ENCODE data around the gene ELK4.

ELK4 gene

GRCh38 chr1:205676597-205676996 is 44.8 kb upstream of the ELK4 start:
- TF ChIP-seq, protein P1, sequence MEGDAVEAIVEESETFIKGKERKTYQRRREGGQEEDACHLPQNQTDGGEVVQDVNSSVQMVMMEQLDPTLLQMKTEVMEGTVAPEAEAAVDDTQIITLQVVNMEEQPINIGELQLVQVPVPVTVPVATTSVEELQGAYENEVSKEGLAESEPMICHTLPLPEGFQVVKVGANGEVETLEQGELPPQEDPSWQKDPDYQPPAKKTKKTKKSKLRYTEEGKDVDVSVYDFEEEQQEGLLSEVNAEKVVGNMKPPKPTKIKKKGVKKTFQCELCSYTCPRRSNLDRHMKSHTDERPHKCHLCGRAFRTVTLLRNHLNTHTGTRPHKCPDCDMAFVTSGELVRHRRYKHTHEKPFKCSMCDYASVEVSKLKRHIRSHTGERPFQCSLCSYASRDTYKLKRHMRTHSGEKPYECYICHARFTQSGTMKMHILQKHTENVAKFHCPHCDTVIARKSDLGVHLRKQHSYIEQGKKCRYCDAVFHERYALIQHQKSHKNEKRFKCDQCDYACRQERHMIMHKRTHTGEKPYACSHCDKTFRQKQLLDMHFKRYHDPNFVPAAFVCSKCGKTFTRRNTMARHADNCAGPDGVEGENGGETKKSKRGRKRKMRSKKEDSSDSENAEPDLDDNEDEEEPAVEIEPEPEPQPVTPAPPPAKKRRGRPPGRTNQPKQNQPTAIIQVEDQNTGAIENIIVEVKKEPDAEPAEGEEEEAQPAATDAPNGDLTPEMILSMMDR (IDR thresholded peaks at IDR 0.05; ENCODE audit: extremely low read depth, insufficient read depth, missing control alignments), result no peak
- no peak for DNase-seq (ENCODE audit: low spot score)
- in situ Hi-C loops (cut with MboI; ENCODE audit: low pct_unique_long_range_greater_than_20kb, low sequenced_read_pairs, unreplicated experiment), result no loop called here

DNA sequence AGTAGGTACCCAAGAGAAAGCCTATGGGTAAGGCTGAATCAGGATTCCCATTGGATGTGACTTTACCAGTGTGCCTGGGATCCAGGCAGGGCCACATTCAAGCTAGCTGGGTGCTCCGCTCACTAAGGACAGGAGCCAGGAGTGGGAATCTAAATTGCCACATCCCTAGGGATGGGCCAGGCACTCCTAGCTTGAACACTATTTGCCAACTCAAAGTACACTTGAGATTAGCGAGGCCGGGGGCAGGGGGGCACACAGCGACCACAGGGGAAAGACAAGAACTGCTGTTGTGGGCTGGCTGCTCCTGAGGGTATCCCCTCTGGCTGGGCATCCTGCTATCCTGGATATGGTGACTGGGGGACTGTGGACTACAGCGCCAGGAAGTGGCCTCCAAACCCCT is 44.2 kb upstream of the ELK4 start:
- TF ChIP-seq, protein P1 (IDR thresholded peaks at IDR 0.05; ENCODE audit: extremely low read depth, insufficient read depth, missing control alignments), result no peak
- in situ Hi-C loops (cut with MboI; ENCODE audit: low pct_unique_long_range_greater_than_20kb, low sequenced_read_pairs, unreplicated experiment), result no loop called here
- no peak for DNase-seq (ENCODE audit: low spot score)

DNA sequence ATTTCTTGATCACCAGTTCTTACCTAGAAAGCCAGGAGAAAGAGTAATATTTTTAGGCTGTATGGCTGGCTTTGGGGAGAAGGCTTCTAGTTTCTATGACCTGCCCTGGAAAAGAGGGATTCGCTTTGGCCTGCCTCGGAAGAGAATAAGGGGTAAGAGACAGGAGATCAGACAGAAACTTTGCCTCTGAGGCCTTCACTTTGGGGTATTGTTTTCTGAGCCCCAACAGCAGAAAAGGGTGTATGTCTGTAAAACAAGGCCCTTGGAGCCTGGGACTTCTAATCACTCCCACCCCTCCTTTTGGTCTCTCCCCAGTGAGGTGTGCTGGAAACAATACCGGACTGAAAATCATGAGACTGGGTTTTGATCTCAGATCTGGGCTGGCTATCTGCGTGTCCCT is 43.4 kb upstream of the ELK4 start:
- DNase-seq (ENCODE audit: low spot score), result no peak
- in situ Hi-C loops (cut with MboI; ENCODE audit: low pct_unique_long_range_greater_than_20kb, low sequenced_read_pairs, unreplicated experiment), result no loop called here
- TF ChIP-seq, protein P1 (IDR thresholded peaks at IDR 0.05; ENCODE audit: extremely low read depth, insufficient read depth, missing control alignments), result no peak

DNA sequence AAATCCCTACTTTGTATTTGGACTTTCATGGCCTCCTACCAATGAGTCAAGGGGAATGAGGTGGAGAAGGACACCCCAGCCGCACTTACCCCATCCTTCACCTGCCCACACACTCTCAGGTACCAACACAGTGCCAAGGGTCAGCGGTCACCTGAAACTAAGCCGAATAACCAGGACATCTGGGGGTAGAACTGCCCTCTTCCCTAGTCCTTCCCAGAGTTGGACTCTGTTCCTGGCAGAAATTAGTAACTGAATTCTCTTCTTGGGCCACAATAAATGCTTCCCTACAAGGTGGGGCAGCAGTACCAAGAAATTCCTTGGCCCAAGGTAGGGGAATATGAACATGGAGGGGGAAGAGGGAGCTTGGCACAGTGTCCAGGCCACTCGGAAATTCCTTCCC is 41.2 kb upstream of the ELK4 start:
- DNase-seq (ENCODE audit: low spot score), result no peak
- in situ Hi-C loops (cut with MboI; ENCODE audit: low pct_unique_long_range_greater_than_20kb, low sequenced_read_pairs, unreplicated experiment), result no loop called here
- TF ChIP-seq, protein P1 (IDR thresholded peaks at IDR 0.05; ENCODE audit: extremely low read depth, insufficient read depth, missing control alignments), result no peak

- in situ Hi-C loops (cut with MboI; ENCODE audit: low pct_unique_long_range_greater_than_20kb, low sequenced_read_pairs, unreplicated experiment), result no loop called here
- TF ChIP-seq, protein P1 (IDR thresholded peaks at IDR 0.05; ENCODE audit: extremely low read depth, insufficient read depth, missing control alignments), result no peak
- no peak for DNase-seq (ENCODE audit: low spot score)
These were observed 40.6 kb upstream of the ELK4 start for GRCh38 chr1:205672395-205672889.

- no peak for DNase-seq (ENCODE audit: low spot score)
- TF ChIP-seq, protein P1 (IDR thresholded peaks at IDR 0.05; ENCODE audit: extremely low read depth, insufficient read depth, missing control alignments), result no peak
- in situ Hi-C loops (cut with MboI; ENCODE audit: low pct_unique_long_range_greater_than_20kb, low sequenced_read_pairs, unreplicated experiment), result no loop called here
These were observed 39.0 kb upstream of the ELK4 start for GRCh38 chr1:205670611-205671430.
